Esophagus (tissue), 2 donors: Measurements from ENCODE around the gene FAM210B. TPM values are rescaled to one million over a fixed set of nuclear protein-coding genes. Genes with fewer than 3 reads are reported as not detected.
A peak's percentile ranks its signal among the peaks of the same experiment; 100 is the strongest.

ENCODE experiments used
- H3K27ac ChIP-seq, 2 donors: one replicate each; pipeline ENCODE4 v1.5.1; 2013; ENCODE audit warnings: low read depth in 2 of 2, mild to moderate bottlenecking in 2 of 2, inconsistent platforms in 1 of 2, low read length in 1 of 2, moderate library complexity in 1 of 2
- H3K27me3 ChIP-seq, 2 donors: one replicate each; pipeline ENCODE4 v1.6.1; 2013; ENCODE audit warnings: low read length in 2 of 2, control low read depth in 1 of 2, mild to moderate bottlenecking in 1 of 2; ENCODE audit not compliant: insufficient read depth in 2 of 2, control insufficient read depth in 1 of 2
- H3K36me3 ChIP-seq, 2 donors: one replicate each; pipeline ENCODE4 v1.6.1; 2013; ENCODE audit warnings: low read length in 1 of 2; ENCODE audit not compliant: control insufficient read depth in 2 of 2, insufficient read depth in 2 of 2
- H3K4me1 ChIP-seq, 2 donors: one replicate each; pipeline ENCODE4 v1.6.1; 2013; ENCODE audit warnings: low read length in 1 of 2; ENCODE audit not compliant: control insufficient read depth in 2 of 2, insufficient read depth in 2 of 2
- H3K4me3 ChIP-seq, 2 donors: one replicate each; pipeline ENCODE4 v1.5.1; 2013; ENCODE audit warnings: low read length in 2 of 2, mild to moderate bottlenecking in 2 of 2, low read depth in 1 of 2, moderate library complexity in 1 of 2
- H3K9me3 ChIP-seq, 2 donors: one replicate each; pipeline ENCODE4 v1.6.1; 2013; ENCODE audit warnings: mild to moderate bottlenecking in 2 of 2, low read depth in 1 of 2, low read length in 1 of 2, moderate library complexity in 1 of 2; ENCODE audit not compliant: control insufficient read depth in 2 of 2, insufficient read depth in 1 of 2
- WGBS, 2 donors: extraction: QIAGEN DNeasy Blood & Tissue Kit; methylation state at CpG; one replicate each; pipeline ENCODE4 v1.1.7; 2013; 5-methylcytosine and 5-hydroxymethylcytosine counted together
- polyA plus RNA-seq, 2 donors: library from polyadenylated mRNA; stranded (reverse); fragments of 200-250 nt; gene quantifications; one replicate each; pipeline ENCODE4 v1.2.3, GENCODE V29; 2013
- donor health status: healthy with polysubstance abuse.
- donor health status: Bipolar disorder and iron deficiency.

FAM210B gene
- polyA plus RNA-seq, 2 donors, result 13.9 to 22.6 TPM

- Histone ChIP-seq H3K36me3 (no peaks in the 10 kb centered on the region), H3K4me3 (no peak overlapping the region), H3K4me1 (no peaks in the 10 kb centered on the region), H3K9me3 (no peaks in the 10 kb centered on the region), H3K27ac (no peak overlapping the region), H3K27me3 (no peaks in the 10 kb centered on the region)
- 78 to 84% methylated on average over 12 of the region's 12 CpGs for WGBS, 2 donors
Observed at GRCh38 chr20:56414842-56415765, 56.3 kb downstream of the FAM210B start.

GRCh38 chr20:56417402-56417801, 58.6 kb downstream of the FAM210B start:
- WGBS, 2 donors, result 94 to 97% methylated on average over 7 of the region's 7 CpGs
- Histone ChIP-seq H3K9me3 (no peaks in the 10 kb centered on the region), H3K4me1 (no peaks in the 10 kb centered on the region), H3K27me3 (no peaks in the 10 kb centered on the region), H3K4me3 (no peak overlapping the region), H3K36me3 (no peaks in the 10 kb centered on the region), H3K27ac (no peak overlapping the region)

GRCh38 chr20:56417911-56418310, 59.1 kb downstream of the FAM210B start:
- no peaks in the 10 kb centered on the region for H3K27me3 ChIP-seq
- H3K27ac ChIP-seq, result peak overlapping the region in 1 of 2 donors; percentile 28
- no peak overlapping the region for H3K4me3 ChIP-seq
- WGBS, 2 donors, result 83 to 88% methylated on average over 4 of the region's 4 CpGs
- no peaks in the 10 kb centered on the region for H3K36me3 ChIP-seq
- peaks cover 0 to 2% of the 10 kb centered on the region in 2 donors for H3K4me1 ChIP-seq
- no peaks in the 10 kb centered on the region for H3K9me3 ChIP-seq

Other genes with a start within 250 kb of the FAM210B start
- not detected for gene MC3R, start 110.2 kb upstream of the FAM210B start, polyA plus RNA-seq
- 1 to 10 TPM; 5.5 to 8.7 TPM for gene AURKA, start 33.2 kb downstream of the FAM210B start, polyA plus RNA-seq
- gene CSTF1, start 33.7 kb downstream of the FAM210B start, polyA plus RNA-seq, result 10 to 100 TPM in 1 of 2 donors, 1 to 10 TPM in 1; 3.8 to 13.2 TPM
- under 1 TPM; 0.18 to 0.22 TPM for gene CASS4, start 53.3 kb downstream of the FAM210B start, polyA plus RNA-seq
- 10 to 100 TPM; 35.4 to 62.8 TPM for gene RTF2, start 109.7 kb downstream of the FAM210B start, polyA plus RNA-seq
- gene FAM209A, start 165.8 kb downstream of the FAM210B start, polyA plus RNA-seq, result under 1 TPM; 0.20 to 0.31 TPM
- gene FAM209B, start 174.3 kb downstream of the FAM210B start, polyA plus RNA-seq, result under 1 TPM; 0.43 to 0.47 TPM